Stimulated activated CD4-positive, alpha-beta T cell treated with anti-CD3 and anti-CD28 coated beads, Interleukin-12 subunit alpha, Interleukin-12 subunit beta, amount 100 ng/mL, for 4 hours (primary cell): ENCODE measurements around the gene BTBD7.
"Not testable (repeated sequence)": the region's sequence is repeated elsewhere in the genome, so short reads cannot be mapped to it uniquely, and the experiment has no call there.

Source experiments
- DNase-seq: peaks from one replicate; pipeline ENCODE4 v3.0.0-alpha.2; 2020

Gene BTBD7

GRCh38 chr14:93245764-93246420 lies 86.9 kb downstream of the BTBD7 start:
- no peak for DNase-seq

GRCh38 chr14:93240678-93241000 lies 92.2 kb downstream of the BTBD7 start:
- no peak for DNase-seq

GRCh38 chr14:93239869-93240677 lies 92.8 kb downstream of the BTBD7 start:
- DNase-seq, result no peak

- DNase-seq, result no peak
These were observed 98.0 kb downstream of the BTBD7 start for GRCh38 chr14:93234798-93235197.

GRCh38 chr14:93233078-93233477 lies 99.8 kb downstream of the BTBD7 start:
- not testable (repeated sequence) for DNase-seq

- DNase-seq, result no peak
These were observed 100.7 kb downstream of the BTBD7 start for GRCh38 chr14:93232159-93232558.

GRCh38 chr14:93231129-93231979 lies 101.5 kb downstream of the BTBD7 start:
- DNase-seq, result no peak

- DNase-seq, result no peak
These were observed 102.3 kb downstream of the BTBD7 start for GRCh38 chr14:93230539-93230938.

DNA sequence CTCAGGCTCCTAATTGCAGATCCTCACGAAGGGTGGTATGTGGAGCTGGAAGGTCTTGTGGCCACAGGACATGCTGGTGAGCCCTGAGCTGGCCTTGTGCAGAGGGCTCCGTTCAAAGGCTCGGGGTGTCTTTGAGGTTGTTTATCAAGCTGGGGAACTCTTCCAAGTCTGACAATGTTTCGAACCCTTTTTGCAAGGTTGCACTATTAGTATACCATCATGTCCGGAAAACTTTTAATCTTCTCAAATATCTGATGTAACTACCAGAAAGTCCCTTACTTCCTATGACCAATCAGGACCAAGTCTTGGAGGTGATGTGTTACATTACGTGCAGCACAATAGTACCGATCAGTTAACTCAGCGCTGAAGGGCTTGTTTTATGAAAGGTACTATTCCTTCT lies 104.3 kb downstream of the BTBD7 start:
- DNase-seq, result no peak

DNA sequence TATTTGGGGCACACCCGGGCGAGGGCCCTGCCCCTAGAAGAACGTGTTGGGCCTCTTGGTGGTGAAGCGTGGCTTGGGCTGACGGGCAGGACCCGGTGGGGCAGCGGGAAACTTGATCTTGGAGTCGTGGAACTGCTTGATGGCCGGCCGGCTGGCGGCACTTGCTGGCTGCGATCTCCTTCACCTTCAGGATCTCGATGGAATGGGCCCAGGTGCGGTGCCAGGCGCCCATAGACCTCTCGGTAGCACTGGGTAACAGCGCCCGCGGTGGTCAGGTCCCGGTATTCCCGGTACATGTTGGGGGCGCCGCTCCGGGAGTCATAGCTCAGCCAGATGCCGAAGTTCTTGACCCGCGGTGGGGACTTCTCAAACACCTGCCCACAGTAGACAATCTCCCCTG lies 109.3 kb downstream of the BTBD7 start:
- DNase-seq, result no peak

DNA sequence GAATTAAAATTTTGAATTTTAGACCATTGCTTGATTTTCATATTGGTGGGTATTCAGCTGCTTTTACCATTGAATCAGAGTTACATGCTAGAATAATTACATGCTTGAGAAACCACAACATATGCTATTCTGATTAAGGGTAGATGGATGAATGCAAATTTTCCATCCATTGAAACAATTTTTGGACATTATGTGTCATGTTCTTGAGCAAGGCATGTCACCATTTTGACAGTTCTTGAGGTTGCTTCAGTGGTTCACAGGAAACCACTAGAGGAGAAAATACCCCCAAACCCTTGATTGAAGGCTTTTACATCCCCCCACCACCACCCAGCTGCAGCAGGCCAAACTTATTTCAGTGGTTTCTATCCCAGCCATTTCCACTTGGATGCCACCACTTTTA lies 112.3 kb downstream of the BTBD7 start:
- DNase-seq, result no peak

DNA sequence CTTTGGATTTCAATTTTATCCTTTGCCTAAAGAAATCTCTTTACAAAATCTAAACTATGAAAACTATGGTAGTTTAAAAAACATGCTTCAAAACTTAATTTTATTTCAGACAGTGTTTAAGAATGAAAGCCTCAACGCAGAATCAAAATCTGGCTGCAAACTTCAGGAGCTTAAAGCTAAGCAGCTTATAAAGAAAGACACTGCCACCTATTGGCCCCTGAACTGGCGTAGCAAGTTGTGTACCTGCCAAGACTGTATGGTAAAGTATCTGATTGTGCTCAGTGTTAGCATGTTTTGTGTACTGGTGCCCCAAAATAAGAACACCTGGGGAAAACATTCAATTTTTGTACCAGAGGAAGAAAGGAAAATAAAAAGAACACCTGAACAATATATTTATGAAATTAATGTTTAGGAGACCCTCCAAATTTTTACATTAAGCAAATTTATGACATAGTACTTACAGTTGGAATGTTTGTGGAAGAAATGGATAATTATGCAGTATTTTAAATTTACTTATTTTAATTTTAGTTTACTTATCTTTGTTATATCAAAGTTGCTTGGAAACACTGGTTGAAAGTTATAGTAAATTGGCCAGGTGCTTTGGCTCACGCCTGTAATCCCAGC lies 113.6 kb downstream of the BTBD7 start:
- peak; percentile 15 for DNase-seq

DNA sequence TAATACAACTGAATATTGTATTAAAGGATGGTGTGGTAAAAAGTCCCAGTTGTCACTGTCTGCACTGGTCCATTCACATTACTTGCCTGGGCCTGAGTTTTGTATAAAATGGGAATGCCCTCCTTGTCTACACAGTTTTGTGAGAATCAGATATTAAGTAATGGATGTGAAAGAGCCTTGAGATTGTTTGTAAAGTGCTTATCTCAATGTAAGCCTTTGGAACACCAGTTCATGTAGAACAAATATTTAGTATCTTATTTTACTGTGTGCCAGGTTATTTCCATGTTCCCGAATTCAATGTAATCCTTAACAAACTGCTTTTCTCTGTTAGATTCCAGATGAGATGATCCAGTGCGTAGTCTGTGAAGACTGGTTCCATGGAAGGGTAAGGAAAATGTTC lies 118.2 kb downstream of the BTBD7 start:
- DNase-seq, result no peak

- no peak for DNase-seq
These were observed 120.4 kb downstream of the BTBD7 start for GRCh38 chr14:93212432-93212831.

- DNase-seq, result no peak
These were observed 125.1 kb downstream of the BTBD7 start for GRCh38 chr14:93207468-93208308.

DNA sequence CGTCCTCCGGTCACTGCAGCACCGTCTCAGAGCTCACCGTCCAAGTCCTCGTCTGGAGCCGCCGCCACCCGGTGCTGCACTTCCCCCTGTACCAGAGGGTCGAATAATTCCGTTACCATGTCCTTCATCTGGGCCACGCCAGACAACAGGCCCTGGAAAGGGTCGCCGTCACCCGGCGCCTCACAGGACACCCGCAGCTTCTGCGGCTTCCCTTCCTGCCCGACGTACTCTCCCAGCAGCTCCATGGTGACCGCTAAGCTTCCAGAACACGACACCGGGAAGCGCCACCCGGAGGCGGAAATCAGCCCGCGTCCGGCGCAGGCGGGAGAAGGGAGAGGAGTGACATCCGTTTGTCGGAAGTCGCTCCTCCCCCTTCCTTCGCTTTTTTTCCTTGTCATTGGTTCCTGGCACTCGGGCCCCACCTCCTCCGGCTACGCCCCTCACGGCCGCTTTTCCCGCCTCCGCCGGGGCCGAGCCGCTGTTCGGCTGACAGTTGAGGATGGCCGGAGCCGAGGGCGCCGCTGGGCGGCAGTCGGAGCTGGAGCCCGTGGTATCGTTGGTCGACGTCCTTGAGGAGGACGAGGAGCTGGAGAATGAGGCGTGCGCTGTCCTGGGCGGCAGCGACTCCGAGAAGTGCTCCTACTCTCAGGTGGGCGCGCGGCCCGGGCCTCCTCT lies 125.9 kb downstream of the BTBD7 start, which contains the start of the genes GON7 and UBR7:
Gene GON7, minus strand, starts transcription at position 273 of the 675 bp plus-strand sequence. Its CDS starts 28 bp downstream, at position 245.
Gene UBR7, plus strand, starts transcription at position 464 of the 675 bp plus-strand sequence. Its CDS starts 36 bp downstream, at position 500.
- DNase-seq, result peak; percentile 81

DNA sequence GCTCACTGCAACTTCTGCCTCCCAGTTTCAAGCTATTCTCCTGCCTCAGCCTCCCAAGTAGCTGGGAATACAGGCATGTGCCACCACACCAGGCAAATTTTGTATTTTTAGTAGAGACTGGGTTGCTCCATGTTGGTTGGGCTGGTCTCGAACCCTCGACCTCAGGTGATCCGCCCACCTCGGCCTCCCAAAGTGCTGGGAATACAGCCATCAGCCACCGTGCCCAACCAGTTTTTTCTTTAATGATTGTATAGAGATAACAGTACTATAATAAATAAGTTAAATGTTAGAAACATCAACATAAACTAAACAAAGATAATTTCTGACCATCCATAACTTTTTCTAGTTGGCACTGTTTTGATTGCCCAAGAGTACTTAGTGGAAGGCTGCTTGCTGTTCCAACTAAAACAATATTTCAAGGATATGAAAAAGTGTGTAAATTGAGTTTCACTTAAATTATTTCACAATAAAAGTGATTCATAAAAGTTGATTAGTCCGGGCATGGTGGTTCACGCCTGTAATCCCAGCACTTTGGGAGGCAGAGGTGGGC lies 131.6 kb downstream of the BTBD7 start:
- no peak for DNase-seq

GRCh38 chr14:93200553-93200952 lies 132.3 kb downstream of the BTBD7 start:
- no peak for DNase-seq

GRCh38 chr14:93199031-93199430 lies 133.8 kb downstream of the BTBD7 start:
- DNase-seq, result no peak

DNA sequence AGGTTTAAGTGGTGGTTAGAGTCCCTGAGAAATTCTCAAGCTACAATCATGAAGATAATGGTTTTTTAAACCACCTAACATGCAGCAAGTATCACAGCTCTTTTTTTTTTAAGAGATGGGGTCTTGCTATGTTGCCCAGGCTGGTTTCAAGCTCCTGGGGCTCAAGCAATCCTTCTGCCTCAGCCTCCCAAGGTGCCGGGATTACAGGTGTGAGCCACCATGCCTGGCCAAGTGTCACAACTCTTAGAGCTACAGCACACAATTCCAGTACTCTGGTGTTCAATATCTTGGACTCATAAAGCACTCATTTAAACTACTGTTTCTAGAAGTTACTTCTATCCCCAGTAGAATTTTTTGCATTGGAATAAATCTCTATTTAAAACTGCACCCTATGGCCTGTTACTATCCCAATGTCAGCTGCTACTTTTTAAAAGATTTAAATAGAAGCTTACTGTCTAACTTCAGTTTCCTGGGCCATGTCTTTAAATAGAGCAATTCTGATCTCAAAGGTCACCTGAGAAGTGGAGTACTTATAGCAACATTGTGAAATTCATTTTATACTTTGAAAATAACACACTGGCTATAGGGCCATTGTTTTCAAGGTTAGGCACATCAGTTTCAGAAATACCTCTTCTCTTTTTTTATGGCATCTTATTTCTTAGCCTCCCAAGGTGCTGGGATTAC lies 137.4 kb downstream of the BTBD7 start:
- no peak for DNase-seq
